H1 (cell line): ENCODE data around the gene ZFAND3. TPM values are rescaled to one million over a fixed set of nuclear protein-coding genes. Genes with fewer than 3 reads are reported as not detected.

Experiments
- CTCF ChIA-PET: fragments of 300-600 bp; sonication (Branson Sonifier 250); formaldehyde crosslinking; loops from one replicate; lab custom pipeline; 2021; ENCODE audit not compliant: partially characterized antibody; lab: Charles Lee
- POLR2A ChIA-PET: fragments of 300-600 bp; sonication (Branson Sonifier 250); formaldehyde crosslinking; loops from one replicate; lab custom pipeline; 2021; ENCODE audit warnings: inconsistent platforms; ENCODE audit not compliant: partially characterized antibody; lab: Charles Lee
- DNase-seq, 2 experiments: peaks; one replicate each; pipeline versions ENCODE4 v3.0.0 to v3.0.0-alpha.2; 2010 to 2022; ENCODE audit warnings: low spot score in 2 of 2, low read depth in 1 of 2, mixed read lengths in 1 of 2
- FAIRE-seq: peaks from 2 replicates; lab custom pipeline; 2011; peaks lifted over from hg19 to GRCh38; lab: Jason Lieb, UNC
- H2AFZ ChIP-seq: 2 replicates; pipeline ENCODE4 v1.8.1; 2012; ENCODE audit warnings: low read length, inconsistent platforms
- H2AK5ac ChIP-seq: 2 replicates; pipeline ENCODE4 v1.6.1; 2013; ENCODE audit warnings: low read depth, low read length
- H2BK120ac ChIP-seq: replicated peaks from 2 replicates; pipeline ENCODE3; 2013; ENCODE audit warnings: low read depth, low read length, inconsistent platforms
- H2BK12ac ChIP-seq: 2 replicates; pipeline ENCODE4 v1.6.1; 2013; ENCODE audit warnings: low read depth, low read length
- H2BK15ac ChIP-seq: 2 replicates; pipeline ENCODE4 v1.6.1; 2013; ENCODE audit warnings: low read length
- H2BK20ac ChIP-seq: 2 replicates; pipeline ENCODE4 v1.6.1; 2013; ENCODE audit warnings: low read length
- H2BK5ac ChIP-seq: 2 replicates; pipeline ENCODE4 v1.6.1; 2013; ENCODE audit warnings: low read depth, low read length
- H3K14ac ChIP-seq: 2 replicates; pipeline ENCODE4 v1.6.1; 2013; ENCODE audit warnings: inconsistent platforms; ENCODE audit not compliant: insufficient read length
- H3K18ac ChIP-seq: 2 replicates; pipeline ENCODE4 v1.6.1; 2013; ENCODE audit warnings: low read length; ENCODE audit errors: extremely low read depth
- H3K23ac ChIP-seq: 2 replicates; pipeline ENCODE4 v1.6.1; 2013; ENCODE audit warnings: inconsistent platforms; ENCODE audit not compliant: insufficient read length
- H3K23me2 ChIP-seq: 2 replicates; pipeline ENCODE4 v1.6.1; 2013; ENCODE audit warnings: low read depth, low read length
- H3K27ac ChIP-seq: 2 replicates; pipeline ENCODE4 v1.6.1; 2011; ENCODE audit warnings: low read depth, low read length, inconsistent platforms
- H3K27me3 ChIP-seq, 4 experiments: replicated peaks in 1 of 4; 1 replicate in 1 of 4; 2 replicates in 3 of 4; pipeline versions ENCODE4 v1.6.1 to v1.8.1; 2011 to 2013; ENCODE audit warnings: low read length in 3 of 4, mild to moderate bottlenecking in 3 of 4, inconsistent platforms in 2 of 4, mixed read lengths in 2 of 4, moderate library complexity in 1 of 4; ENCODE audit not compliant: control insufficient read depth in 3 of 4, insufficient read depth in 3 of 4; ENCODE audit errors: extremely low read depth in 1 of 4
- H3K36me3 ChIP-seq, 4 experiments: 2 replicates each; pipeline versions ENCODE4 v1.6.1 to v1.8.1; 2011 to 2013; ENCODE audit warnings: mild to moderate bottlenecking in 4 of 4, low read length in 3 of 4, moderate library complexity in 2 of 4, control low read depth in 1 of 4, inconsistent platforms in 1 of 4; ENCODE audit not compliant: insufficient read depth in 4 of 4, control insufficient read depth in 2 of 4
- H3K4ac ChIP-seq: replicated peaks from 2 replicates; pipeline ENCODE3; 2013; ENCODE audit warnings: low read length, low read depth, mixed read lengths, inconsistent platforms; ENCODE audit not compliant: insufficient read length
- H3K4me1 ChIP-seq, 4 experiments: replicated peaks in 1 of 4; 1 replicate in 1 of 4; 2 replicates in 3 of 4; pipeline versions ENCODE4 v1.6.1 to v1.8.1; 2011 to 2013; ENCODE audit warnings: low read length in 3 of 4, inconsistent platforms in 2 of 4, mixed read lengths in 1 of 4; ENCODE audit not compliant: insufficient read depth in 4 of 4, control insufficient read depth in 3 of 4
- H3K4me2 ChIP-seq, 2 experiments: 2 replicates each; pipeline versions ENCODE4 v1.6.1 to v1.8.1; 2011 to 2013; ENCODE audit warnings: low read depth in 2 of 2, low read length in 2 of 2, control low read depth in 1 of 2, inconsistent platforms in 1 of 2, mild to moderate bottlenecking in 1 of 2; ENCODE audit not compliant: insufficient read depth in 1 of 2
- H3K4me3 ChIP-seq, 4 experiments: fragments of 200-600, 300-600 bp in 1 of 4; sonication (generic), shearing (Covaris generic), sonication (Bioruptor Twin) in 1 of 4; 2 replicates each; pipeline versions ENCODE4 v1.5.1 to v1.8.1; 2011 to 2016; ENCODE audit warnings: low read length in 4 of 4, low read depth in 3 of 4, control low read depth in 2 of 4, inconsistent platforms in 2 of 4, mild to moderate bottlenecking in 2 of 4, mixed read lengths in 1 of 4, moderate library complexity in 1 of 4; ENCODE audit not compliant: insufficient read depth in 2 of 4; ENCODE audit errors: extremely low read depth in 1 of 4
- H3K56ac ChIP-seq: replicated peaks from 2 replicates; pipeline ENCODE3; 2013; ENCODE audit warnings: low read depth, mild to moderate bottlenecking, mixed read lengths, low read length, inconsistent platforms; ENCODE audit not compliant: insufficient read length
- H3K79me1 ChIP-seq: 2 replicates; pipeline ENCODE4 v1.6.1; 2013; ENCODE audit warnings: low read depth, low read length, control low read depth
- H3K79me2 ChIP-seq, 2 experiments: 2 replicates each; pipeline versions ENCODE4 v1.6.1 to v1.8.1; 2012 to 2013; ENCODE audit warnings: low read length in 2 of 2, mild to moderate bottlenecking in 2 of 2, inconsistent platforms in 1 of 2; ENCODE audit not compliant: insufficient read depth in 2 of 2, control insufficient read depth in 1 of 2
- H3K9ac ChIP-seq, 4 experiments: replicated peaks in 1 of 4; 1 replicate in 1 of 4; 2 replicates in 3 of 4; pipeline versions ENCODE4 v1.6.1 to v1.8.1; 2011 to 2013; ENCODE audit warnings: low read depth in 3 of 4, low read length in 3 of 4, control low read depth in 2 of 4, mild to moderate bottlenecking in 2 of 4, moderate library complexity in 2 of 4, inconsistent platforms in 1 of 4; ENCODE audit errors: extremely low read depth in 1 of 4
- H3K9me3 ChIP-seq, 2 experiments: 2 replicates each; pipeline versions ENCODE4 v1.6.1 to v1.8.1; 2012 to 2013; ENCODE audit warnings: mild to moderate bottlenecking in 2 of 2, moderate library complexity in 2 of 2, control low read depth in 1 of 2, inconsistent platforms in 1 of 2, low read depth in 1 of 2, low read length in 1 of 2, mixed read lengths in 1 of 2; ENCODE audit not compliant: insufficient read depth in 2 of 2
- H4K20me1 ChIP-seq, 2 experiments: replicated peaks in 1 of 2; 2 replicates each; pipeline versions ENCODE3 to v1.8.1; 2011 to 2013; ENCODE audit warnings: inconsistent platforms in 2 of 2, low read length in 2 of 2, mild to moderate bottlenecking in 1 of 2; ENCODE audit not compliant: insufficient read depth in 2 of 2, control insufficient read depth in 1 of 2
- H4K5ac ChIP-seq: 2 replicates; pipeline ENCODE4 v1.6.1; 2013; ENCODE audit warnings: low read length, low read depth, mixed read lengths, inconsistent platforms; ENCODE audit not compliant: insufficient read length
- H4K8ac ChIP-seq: 2 replicates; pipeline ENCODE4 v1.8.0; 2013; ENCODE audit warnings: mild to moderate bottlenecking, moderate library complexity, low read length, inconsistent platforms; ENCODE audit not compliant: insufficient read depth; ENCODE audit errors: extremely low read depth
- H4K91ac ChIP-seq: replicated peaks from 2 replicates; pipeline ENCODE3; 2013; ENCODE audit warnings: low read length, mixed read lengths, inconsistent platforms; ENCODE audit not compliant: insufficient read length
- GTF2F1 ChIP-seq: IDR thresholded peaks from 2 replicates; pipeline ENCODE4 v1.6.1; 2012; ENCODE audit warnings: low read depth, low read length, improper control_type of control experiment, borderline replicate concordance
- SP4 ChIP-seq: IDR thresholded peaks from 2 replicates; pipeline ENCODE4 v1.6.1; 2012; ENCODE audit warnings: low read length, inconsistent platforms
- WGBS, 2 experiments: shearing (Covaris generic) in 1 of 2; methylation state at CpG; one replicate each; pipeline versions ENCODE4 v1.1.6 to v1.1.7; 2013 to 2015; ENCODE audit warnings: low lambda C conversion rate in 2 of 2, mixed read lengths in 2 of 2, inconsistent platforms in 1 of 2, low coverage in 1 of 2, missing lambda C conversion rate in 1 of 2; ENCODE audit not compliant: insufficient replicate concordance in 2 of 2, insufficient coverage in 1 of 2, insufficient read length in 1 of 2; ENCODE audit errors: extremely low coverage in 1 of 2, missing lambda C conversion rate in 1 of 2; 5-methylcytosine and 5-hydroxymethylcytosine counted together
- polyA plus RNA-seq, 7 experiments: library from polyadenylated mRNA; depleted of rRNA in 3 of 7; stranded (reverse) in 5 of 7; unstranded in 2 of 7; fragments of >200 nt in 5 of 7; fragments of 200-250 nt in 2 of 7; gene quantifications; 1 replicate in 5 of 7; 2 replicates in 1 of 7; 4 replicates in 1 of 7; pipeline versions ENCODE4 v1.2.1 to v1.2.3, GENCODE V29; 2011 to 2013; ENCODE audit warnings: missing spikeins in 2 of 7, mixed read lengths in 2 of 7
- total RNA-seq: library from RNA; stranded (reverse); fragmentation: NEBNext Ultra II Directional; extraction: Animal tissue kit (Norgen Biotek cat#: 25700); gene quantifications from 2 replicates; pipeline ENCODE4 v1.2.1, GENCODE V29; 2021

ZFAND3 gene
- total and polyA plus RNA-seq, 2 of the 8 experiments (the other 6 are each of a cell fraction or from before 2014, with no cell fraction given): 13.0 to 51.3 TPM

DNA sequence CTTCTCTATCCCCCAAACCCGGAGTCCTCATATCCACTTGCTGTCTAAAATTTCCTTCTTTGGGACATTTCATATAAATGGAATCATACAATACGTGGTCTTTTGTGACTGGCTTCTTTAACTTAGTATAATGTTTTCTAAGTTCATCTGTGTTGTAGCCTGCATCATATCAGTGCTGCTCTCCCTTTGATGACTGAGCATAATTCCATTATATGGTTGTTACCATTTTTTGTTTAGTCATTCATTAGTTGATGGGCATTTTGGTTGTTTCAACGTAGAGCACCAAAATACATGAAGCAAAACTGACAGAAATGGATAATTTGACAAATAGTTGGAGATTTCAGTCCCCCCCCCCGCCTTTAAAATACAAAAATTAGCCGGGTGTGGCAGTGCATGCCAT, 71.5 kb downstream of the ZFAND3 start:
- Histone ChIP-seq H3K27me3 (no peaks in the 10 kb centered on the region), H4K20me1 (peaks cover 1 to 3% of the 10 kb centered on the region in 2 experiments), H2BK15ac (no peak overlapping the region), H3K18ac (no peak overlapping the region), H4K5ac (no peak overlapping the region), H3K23ac (no peak overlapping the region), H2BK12ac (no peak overlapping the region), H3K4me3 (no peak overlapping the region), H3K14ac (no peak overlapping the region), H3K9ac (no peak overlapping the region), H2BK20ac (no peak overlapping the region), H3K4ac (no peak overlapping the region), H2AFZ (no peak overlapping the region), H3K4me1 (peaks cover 0 to 2% (median 0%) of the 10 kb centered on the region in 4 experiments; a peak in 1 of 7 replicates), H4K8ac (no peak overlapping the region), H2BK5ac (no peak overlapping the region), H3K23me2 (no peaks in the 10 kb centered on the region), H2AK5ac (no peak overlapping the region), H3K36me3 (no peaks in the 10 kb centered on the region), H4K91ac (no peak overlapping the region), H3K4me2 (no peak overlapping the region), H3K27ac (no peak overlapping the region), H3K56ac (no peak overlapping the region), H3K9me3 (no peaks in the 10 kb centered on the region), H2BK120ac (no peak overlapping the region), H3K79me2 (peaks cover 0 to 57% of the 10 kb centered on the region in 2 experiments; a peak in 2 of 4 replicates), H3K79me1 (no peaks in the 10 kb centered on the region; the same call in 1 of the 2 replicates)
- FAIRE-seq: no peak
- no peak for DNase-seq
- WGBS, 2 experiments: 80% methylated on average over 5 of the region's 5 CpGs; no CpG with 5 or more reads in 1 of the 2 experiments
- ChIA-PET POLR2A (no interaction called here), CTCF (interaction anchor here (2.2 kb wide), 1 partner anchor 13 kb away, joined by 5 read pairs; no protein-coding TSS in a partner anchor)
- TF ChIP-seq SP4: no peak
- TF ChIP-seq GTF2F1: no peak
